Sigmoid colon (tissue), 4 donors: ENCODE data around the gene GAS6.

Experiments used
- EP300 ChIP-seq, 4 donors: sonication (generic); formaldehyde crosslinking; IDR thresholded peaks; one replicate each; pipeline ENCODE4 v1.6.1; 2017; ENCODE audit warnings: antibody characterized with exemption in 4 of 4
- POLR2A ChIP-seq, 2 donors: fragments of 450-650 bp; IDR thresholded peaks; one replicate each; pipeline ENCODE4 v1.6.1; 2016; ENCODE audit warnings: antibody characterized with exemption in 2 of 2, mild to moderate bottlenecking in 2 of 2, moderate library complexity in 2 of 2
- POLR2AphosphoS5 ChIP-seq, 4 donors: sonication (generic); formaldehyde crosslinking; IDR thresholded peaks; one replicate each; pipeline ENCODE4 v1.6.1; 2017; ENCODE audit warnings: antibody characterized with exemption in 4 of 4
- TF ChIP-seq, protein P1 (sequence below), 4 experiments: fragments of 450-650 bp in 3 of 4; fragments of 200-600 bp in 1 of 4; IDR thresholded peaks; one replicate each; pipeline ENCODE4 v1.5.1; 2016 to 2019; ENCODE audit warnings: antibody characterized with exemption in 4 of 4, mild to moderate bottlenecking in 3 of 4, moderate library complexity in 2 of 4

GRCh38 chr13:113880651-113881611 is 17.1 kb upstream of the GAS6 start:
- TF ChIP-seq, protein P1, sequence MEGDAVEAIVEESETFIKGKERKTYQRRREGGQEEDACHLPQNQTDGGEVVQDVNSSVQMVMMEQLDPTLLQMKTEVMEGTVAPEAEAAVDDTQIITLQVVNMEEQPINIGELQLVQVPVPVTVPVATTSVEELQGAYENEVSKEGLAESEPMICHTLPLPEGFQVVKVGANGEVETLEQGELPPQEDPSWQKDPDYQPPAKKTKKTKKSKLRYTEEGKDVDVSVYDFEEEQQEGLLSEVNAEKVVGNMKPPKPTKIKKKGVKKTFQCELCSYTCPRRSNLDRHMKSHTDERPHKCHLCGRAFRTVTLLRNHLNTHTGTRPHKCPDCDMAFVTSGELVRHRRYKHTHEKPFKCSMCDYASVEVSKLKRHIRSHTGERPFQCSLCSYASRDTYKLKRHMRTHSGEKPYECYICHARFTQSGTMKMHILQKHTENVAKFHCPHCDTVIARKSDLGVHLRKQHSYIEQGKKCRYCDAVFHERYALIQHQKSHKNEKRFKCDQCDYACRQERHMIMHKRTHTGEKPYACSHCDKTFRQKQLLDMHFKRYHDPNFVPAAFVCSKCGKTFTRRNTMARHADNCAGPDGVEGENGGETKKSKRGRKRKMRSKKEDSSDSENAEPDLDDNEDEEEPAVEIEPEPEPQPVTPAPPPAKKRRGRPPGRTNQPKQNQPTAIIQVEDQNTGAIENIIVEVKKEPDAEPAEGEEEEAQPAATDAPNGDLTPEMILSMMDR (IDR thresholded peaks at IDR 0.05): no peak
- no peak for TF ChIP-seq EP300 (IDR thresholded peaks at IDR 0.05)
- no peak for TF ChIP-seq POLR2AphosphoS5 (IDR thresholded peaks at IDR 0.05)
- TF ChIP-seq POLR2A (IDR thresholded peaks at IDR 0.05): no peak
